ENCODE results near the gene SAMHD1. TPM values are rescaled to one million over a fixed set of nuclear protein-coding genes. Genes with fewer than 3 reads are reported as not detected.
"Not testable (repeated sequence)": the region's sequence is repeated elsewhere in the genome, so short reads cannot be mapped to it uniquely, and the experiment has no call there.

SAMHD1 gene
- total RNA-seq, 1 donor from 2014 or later, result 42.5 TPM

- intact Hi-C loops (cut with micrococcal nuclease), result no loop called here
- no peak for ATAC-seq
- DNase-seq, result no peak
Measured at GRCh38 chr20:36924167-36925045, 27.1 kb downstream of the SAMHD1 start.

- DNase-seq, result no peak
- intact Hi-C loops (cut with micrococcal nuclease), result no loop called here
- ATAC-seq, result no peak
Measured at GRCh38 chr20:36920334-36920730, 31.2 kb downstream of the SAMHD1 start.

- peak; percentile 52 for ATAC-seq
Measured at GRCh38 chr20:36919715-36920333, 31.7 kb downstream of the SAMHD1 start.

GRCh38 chr20:36917943-36918342 lies 33.6 kb downstream of the SAMHD1 start:
- intact Hi-C loops (cut with micrococcal nuclease), result no loop called here
- no peak for ATAC-seq
- DNase-seq, result no peak

More at GRCh38 chr20:36919715-36920333, 31.7 kb downstream of the SAMHD1 start:
- intact Hi-C loops (cut with micrococcal nuclease), result no loop called here
- no peak for DNase-seq

GRCh38 chr20:36917240-36917639 lies 34.3 kb downstream of the SAMHD1 start:
- DNase-seq, result no peak
- intact Hi-C loops (cut with micrococcal nuclease), result no loop called here
- ATAC-seq, result no peak

GRCh38 chr20:36916199-36916598 lies 35.3 kb downstream of the SAMHD1 start:
- ATAC-seq, result no peak
- no peak for DNase-seq

GRCh38 chr20:36908603-36909002 lies 42.9 kb downstream of the SAMHD1 start:
- DNase-seq, result no peak
- ATAC-seq, result no peak
- intact Hi-C loops (cut with micrococcal nuclease), result no loop called here

More at GRCh38 chr20:36916199-36916598, 35.3 kb downstream of the SAMHD1 start:
- intact Hi-C loops (cut with micrococcal nuclease), result no loop called here

GRCh38 chr20:36906086-36906485 lies 45.4 kb downstream of the SAMHD1 start:
- ATAC-seq; DNase-seq; intact Hi-C loops (cut with micrococcal nuclease): not testable (repeated sequence)

- DNase-seq; ATAC-seq; intact Hi-C loops (cut with micrococcal nuclease): not testable (repeated sequence)
Measured at GRCh38 chr20:36905566-36905965, 45.9 kb downstream of the SAMHD1 start.

GRCh38 chr20:36904690-36905089 lies 46.8 kb downstream of the SAMHD1 start:
- DNase-seq (no peak), ATAC-seq (no peak)
- intact Hi-C loops (cut with micrococcal nuclease), result no loop called here

- ATAC-seq, result no peak
- DNase-seq, result no peak
- intact Hi-C loops (cut with micrococcal nuclease), result no loop called here
Measured at GRCh38 chr20:36895036-36895435, 56.5 kb downstream of the SAMHD1 start.

GRCh38 chr20:36893801-36894200 lies 57.7 kb downstream of the SAMHD1 start:
- intact Hi-C loops (cut with micrococcal nuclease), result no loop called here
- DNase-seq (no peak), ATAC-seq (no peak)

- ATAC-seq (no peak), DNase-seq (no peak)
- intact Hi-C loops (cut with micrococcal nuclease), result no loop called here
Measured at GRCh38 chr20:36891211-36891610, 60.3 kb downstream of the SAMHD1 start.

GRCh38 chr20:36890586-36890985 lies 60.9 kb downstream of the SAMHD1 start:
- ATAC-seq, result no peak
- intact Hi-C loops (cut with micrococcal nuclease), result no loop called here

GRCh38 chr20:36888880-36889516 lies 62.5 kb downstream of the SAMHD1 start:
- intact Hi-C loops (cut with micrococcal nuclease), result no loop called here
- no peak for DNase-seq
- no peak for ATAC-seq

More at GRCh38 chr20:36890586-36890985, 60.9 kb downstream of the SAMHD1 start:
- DNase-seq, result no peak

GRCh38 chr20:36887752-36888090 lies 63.8 kb downstream of the SAMHD1 start:
- intact Hi-C loops (cut with micrococcal nuclease), result no loop called here
- no peak for ATAC-seq
- no peak for DNase-seq

GRCh38 chr20:36886859-36887751 lies 64.4 kb downstream of the SAMHD1 start:
- ATAC-seq (peak; percentile 88), DNase-seq (peak; percentile 85)
- intact Hi-C loops (cut with micrococcal nuclease), result no loop called here

- intact Hi-C loops (cut with micrococcal nuclease), result no loop called here
- no peak for ATAC-seq
- no peak for DNase-seq
Measured at GRCh38 chr20:36885356-36885755, 66.2 kb downstream of the SAMHD1 start.

GRCh38 chr20:36883977-36884535 lies 67.5 kb downstream of the SAMHD1 start:
- DNase-seq, result no peak
- ATAC-seq, result no peak
- intact Hi-C loops (cut with micrococcal nuclease), result no loop called here

All from left ventricle myocardium superior (tissue), 1 donor.